ENCODE results near the gene LATS2. TPM values are rescaled to one million over a fixed set of nuclear protein-coding genes. Genes with fewer than 3 reads are reported as not detected.
"Not testable (repeated sequence)": the region's sequence is repeated elsewhere in the genome, so short reads cannot be mapped to it uniquely, and the experiment has no call there.

Gene LATS2
- polyA plus RNA-seq, 6 donors from 2014 or later, result 0.07 to 0.68 (median 0.21) TPM; not detected in 1

DNA sequence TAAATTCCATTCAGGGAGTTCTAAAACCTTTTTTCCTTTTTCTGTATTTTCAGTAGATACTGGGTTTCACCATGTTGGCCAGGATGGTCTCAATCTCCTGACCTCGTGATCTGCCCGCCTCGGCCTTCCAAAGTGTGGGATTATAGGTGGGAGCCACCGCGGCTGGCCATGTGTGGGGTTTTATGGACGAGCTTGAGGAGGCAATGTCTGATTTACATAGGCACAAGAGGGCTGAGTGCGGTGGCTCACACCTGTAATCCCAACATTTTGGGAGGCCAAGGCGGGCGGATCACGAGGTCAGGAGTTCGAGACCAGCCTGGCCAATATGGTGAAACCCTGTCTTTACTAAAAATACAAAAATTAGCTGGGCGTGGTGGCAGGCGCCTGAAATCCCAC is 136.0 kb downstream of the LATS2 start:
- not testable (repeated sequence) for DNase-seq; H3K9me3 Mint-ChIP-seq; H3K36me3 Mint-ChIP-seq; H3K4me1 Mint-ChIP-seq; H3K27ac Mint-ChIP-seq; H3K4me3 Mint-ChIP-seq; H3K27me3 Mint-ChIP-seq; ATAC-seq (ENCODE audit: low read depth in 2 of 2)

DNA sequence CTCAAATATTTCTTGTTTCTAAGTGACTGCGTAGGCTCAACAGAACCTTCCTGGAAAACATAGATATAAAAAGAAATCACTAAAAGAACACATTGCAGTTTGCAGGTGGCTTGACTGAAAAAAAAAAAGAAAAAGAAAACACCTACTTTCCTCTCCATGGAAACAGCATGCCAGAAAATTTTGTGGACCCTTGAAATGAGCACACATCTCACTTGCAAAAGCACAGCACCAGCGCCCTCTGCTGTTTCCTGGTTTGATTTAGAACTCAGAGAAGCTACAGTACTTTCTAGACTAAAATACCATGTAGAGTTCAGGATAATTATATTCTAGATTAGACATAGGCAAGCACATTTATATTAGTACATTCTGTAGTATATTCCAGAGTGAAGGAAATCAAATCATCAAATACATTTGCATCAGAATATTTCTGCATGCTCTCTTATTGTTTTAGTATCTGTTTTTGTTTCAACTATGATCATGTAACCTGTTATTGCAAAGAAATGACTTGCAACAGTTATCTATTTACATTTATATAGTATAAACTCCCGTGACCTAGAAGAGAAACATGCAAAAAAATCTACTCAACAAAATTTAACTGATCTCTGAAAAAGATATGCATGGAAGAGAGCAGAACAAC is 136.5 kb downstream of the LATS2 start:
- no peak overlapping the region for H3K27ac Mint-ChIP-seq
- no peak overlapping the region for H3K4me3 Mint-ChIP-seq
- no peaks in the 10 kb centered on the region for H3K4me1 Mint-ChIP-seq
- peaks cover 0 to 4% (median 0%) of the 10 kb centered on the region in 3 donors for H3K27me3 Mint-ChIP-seq
- H3K9me3 Mint-ChIP-seq, result no peaks in the 10 kb centered on the region
- DNase-seq (peak; percentile 41), ATAC-seq (ENCODE audit: low read depth in 2 of 2) (peak in 1 of 2 donors; percentile 52)
- H3K36me3 Mint-ChIP-seq, result no peaks in the 10 kb centered on the region

DNA sequence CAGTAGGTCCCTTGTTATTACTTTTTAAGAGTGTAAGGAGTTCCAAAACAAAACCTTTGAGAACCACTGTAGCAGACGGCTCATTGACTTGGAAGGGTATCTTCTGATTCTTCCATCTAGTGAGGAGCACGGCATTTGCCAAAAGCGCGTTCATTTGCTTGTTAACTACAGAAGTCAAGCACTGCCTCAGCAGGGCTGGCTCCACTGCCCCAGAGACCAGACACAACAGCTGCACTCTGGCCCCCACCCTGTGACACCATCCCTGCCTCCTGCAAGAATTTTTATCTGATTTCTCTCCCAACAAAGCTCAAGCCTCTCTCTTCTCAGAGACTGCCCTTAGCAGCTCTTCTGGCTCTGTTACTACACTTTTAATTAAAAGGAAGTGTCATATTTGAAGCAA is 138.1 kb downstream of the LATS2 start:
- no peaks in the 10 kb centered on the region for H3K9me3 Mint-ChIP-seq
- H3K27me3 Mint-ChIP-seq, result peaks cover 0 to 4% (median 0%) of the 10 kb centered on the region in 3 donors
- H3K27ac Mint-ChIP-seq, result no peak overlapping the region
- DNase-seq (no peak), ATAC-seq (ENCODE audit: low read depth in 2 of 2) (no peak)
- no peaks in the 10 kb centered on the region for H3K4me1 Mint-ChIP-seq
- no peaks in the 10 kb centered on the region for H3K36me3 Mint-ChIP-seq
- no peak overlapping the region for H3K4me3 Mint-ChIP-seq

Other genes with a start within 250 kb of the LATS2 start
- gene XPO4, start 158.8 kb downstream of the LATS2 start, polyA plus RNA-seq (ENCODE audit: low read depth in 6 of 6), result 10 to 100 TPM in 1 of 6 donors, 1 to 10 TPM in 5; 4.0 to 10.1 (median 6.7) TPM
- 100 to 1,000 TPM; 273 to 399 (median 335) TPM for gene SAP18, start 78.5 kb upstream of the LATS2 start, polyA plus RNA-seq (ENCODE audit: low read depth in 6 of 6)
- gene SKA3, start 115.0 kb upstream of the LATS2 start, polyA plus RNA-seq (ENCODE audit: low read depth in 6 of 6), result 1 to 10 TPM in 1 of 6 donors, under 1 TPM in 2, not detected in 3; 0.33 to 1.5 (median 0.42) TPM
- 10 to 100 TPM; 25.5 to 43.3 (median 33.8) TPM for gene MRPL57, start 115.1 kb upstream of the LATS2 start, polyA plus RNA-seq (ENCODE audit: low read depth in 6 of 6)

Data from naive B cell (primary cell).